Calu3 (cell line): ENCODE data around the gene FSHR. TPM values are rescaled to one million over a fixed set of nuclear protein-coding genes. Genes with fewer than 3 reads are reported as not detected.

Source experiments
- BruUV-seq: library from RNA; stranded (reverse); fragments of 400-500 nt; replicated peaks from 2 replicates; lab custom pipeline; 2021; lab: Mats Ljungman, UMichigan
- CTCF ChIA-PET: fragments of 300-600 bp; sonication (Branson Sonifier 250); formaldehyde crosslinking; loops from one replicate; lab custom pipeline; 2022; ENCODE audit warnings: antibody characterized with exemption; lab: Charles Lee
- DNase-seq: peaks from one replicate; pipeline ENCODE4 v3.0.0; 2022
- H3K27ac Mint-ChIP-seq: one replicate; pipeline ENCODE4 v1.8.0; 2022; ENCODE audit warnings: mixed read lengths; ENCODE audit not compliant: unreplicated experiment
- H3K27me3 Mint-ChIP-seq: one replicate; pipeline ENCODE4 v1.8.0; 2022; ENCODE audit warnings: mixed read lengths; ENCODE audit not compliant: unreplicated experiment
- H3K36me3 Mint-ChIP-seq: one replicate; pipeline ENCODE4 v1.8.0; 2022; ENCODE audit warnings: mild to moderate bottlenecking, moderate library complexity, mixed read lengths; ENCODE audit not compliant: insufficient read depth, unreplicated experiment
- H3K4me1 Mint-ChIP-seq: one replicate; pipeline ENCODE4 v1.8.0; 2022; ENCODE audit warnings: mild to moderate bottlenecking, low read depth, mixed read lengths; ENCODE audit not compliant: unreplicated experiment
- H3K4me3 Mint-ChIP-seq: one replicate; pipeline ENCODE4 v1.8.0; 2022; ENCODE audit warnings: mild to moderate bottlenecking, low read depth, moderate library complexity, mixed read lengths; ENCODE audit not compliant: unreplicated experiment
- H3K9me3 Mint-ChIP-seq: one replicate; pipeline ENCODE4 v1.8.0; 2022; ENCODE audit warnings: low read depth, mixed read lengths; ENCODE audit not compliant: unreplicated experiment
- intact Hi-C: fragments of 100-400 bp; cut with micrococcal nuclease; formaldehyde crosslinking; loops from one replicate; pipeline ENCODE4 v1.10.0; 2022; ENCODE audit not compliant: unreplicated experiment
- total RNA-seq: library from RNA; stranded (reverse); gene quantifications from 2 replicates; pipeline ENCODE4 v1.2.3, GENCODE V29; 2022
- TF ChIP-seq, protein P1 (sequence below): fragments of 200-600 bp; IDR thresholded peaks from one replicate; pipeline ENCODE4 v1.8.0; 2022; ENCODE audit warnings: antibody characterized with exemption; ENCODE audit not compliant: unreplicated experiment

FSHR gene
- total RNA-seq, 1 experiment from 2014 or later, result not detected

- TF ChIP-seq, protein P1, sequence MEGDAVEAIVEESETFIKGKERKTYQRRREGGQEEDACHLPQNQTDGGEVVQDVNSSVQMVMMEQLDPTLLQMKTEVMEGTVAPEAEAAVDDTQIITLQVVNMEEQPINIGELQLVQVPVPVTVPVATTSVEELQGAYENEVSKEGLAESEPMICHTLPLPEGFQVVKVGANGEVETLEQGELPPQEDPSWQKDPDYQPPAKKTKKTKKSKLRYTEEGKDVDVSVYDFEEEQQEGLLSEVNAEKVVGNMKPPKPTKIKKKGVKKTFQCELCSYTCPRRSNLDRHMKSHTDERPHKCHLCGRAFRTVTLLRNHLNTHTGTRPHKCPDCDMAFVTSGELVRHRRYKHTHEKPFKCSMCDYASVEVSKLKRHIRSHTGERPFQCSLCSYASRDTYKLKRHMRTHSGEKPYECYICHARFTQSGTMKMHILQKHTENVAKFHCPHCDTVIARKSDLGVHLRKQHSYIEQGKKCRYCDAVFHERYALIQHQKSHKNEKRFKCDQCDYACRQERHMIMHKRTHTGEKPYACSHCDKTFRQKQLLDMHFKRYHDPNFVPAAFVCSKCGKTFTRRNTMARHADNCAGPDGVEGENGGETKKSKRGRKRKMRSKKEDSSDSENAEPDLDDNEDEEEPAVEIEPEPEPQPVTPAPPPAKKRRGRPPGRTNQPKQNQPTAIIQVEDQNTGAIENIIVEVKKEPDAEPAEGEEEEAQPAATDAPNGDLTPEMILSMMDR, result no peak
- CTCF ChIA-PET, result no interaction called here
- Mint-ChIP-seq H3K4me1 (no peaks in the 10 kb centered on the region), H3K27ac (no peak overlapping the region), H3K9me3 (peaks cover 7% of the 10 kb centered on the region), H3K36me3 (no peaks in the 10 kb centered on the region), H3K27me3 (no peaks in the 10 kb centered on the region), H3K4me3 (no peak overlapping the region)
- no peak for DNase-seq
- no TSS peak for BruUV-seq
- intact Hi-C loops, result no loop called here
These were observed 7.8 kb upstream of the FSHR start for GRCh38 chr2:49162151-49162550.

DNA sequence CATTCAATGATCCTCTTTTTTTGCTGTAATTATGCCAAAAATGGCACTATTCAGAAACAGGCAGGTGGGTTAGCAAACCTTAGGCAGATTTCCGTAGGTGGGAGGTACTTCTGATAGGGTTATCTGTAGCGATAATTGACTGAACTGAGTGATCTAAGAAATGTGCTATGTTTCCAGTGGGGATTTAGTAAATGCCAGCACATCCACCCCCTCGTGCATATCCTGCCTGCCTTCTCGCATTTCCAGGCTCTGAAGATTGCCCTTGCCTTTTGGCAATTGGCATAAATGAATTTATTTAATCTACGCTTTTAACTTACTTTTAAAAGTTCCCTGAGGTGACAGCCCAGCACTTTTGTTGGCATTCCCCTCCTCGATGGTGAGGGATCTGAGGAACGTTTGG, 576 bp upstream of the FSHR start:
- Mint-ChIP-seq H3K27ac (no peak overlapping the region), H3K27me3 (no peaks in the 10 kb centered on the region), H3K4me1 (no peaks in the 10 kb centered on the region), H3K9me3 (peaks cover 16% of the 10 kb centered on the region), H3K36me3 (no peaks in the 10 kb centered on the region), H3K4me3 (no peak overlapping the region)
- TF ChIP-seq, protein P1, result no peak
- intact Hi-C loops, result no loop called here
- CTCF ChIA-PET, result no interaction called here
- BruUV-seq, result no TSS peak
- no peak for DNase-seq

- Mint-ChIP-seq H3K4me3 (no peak overlapping the region), H3K27me3 (no peaks in the 10 kb centered on the region), H3K36me3 (no peaks in the 10 kb centered on the region), H3K27ac (no peak overlapping the region), H3K9me3 (peaks cover 18% of the 10 kb centered on the region), H3K4me1 (no peaks in the 10 kb centered on the region)
- no TSS peak for BruUV-seq
- TF ChIP-seq, protein P1, result no peak
- intact Hi-C loops, result no loop called here
- no peak for DNase-seq
- CTCF ChIA-PET, result no interaction called here
These were observed 1.1 kb downstream of the FSHR start for GRCh38 chr2:49153252-49153651.

DNA sequence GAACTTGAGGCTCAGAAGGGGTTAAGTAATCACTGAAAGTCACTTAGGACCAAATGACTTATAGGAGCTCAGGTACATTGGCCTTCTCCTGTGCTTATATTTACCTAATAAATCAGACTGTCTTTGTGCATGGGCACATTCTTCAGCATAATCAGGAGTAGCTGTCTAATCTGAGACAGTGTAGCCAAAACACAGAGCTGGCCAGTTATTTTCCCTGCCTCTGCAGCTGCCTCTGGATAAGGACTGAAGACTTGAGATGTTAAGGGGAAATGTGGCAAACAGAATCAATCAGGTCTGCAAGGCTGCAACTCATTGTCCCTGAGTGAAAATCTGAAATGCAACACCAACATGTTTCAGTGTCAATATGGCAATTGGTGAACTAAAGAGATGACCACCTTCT, 1.5 kb downstream of the FSHR start:
- no peak overlapping the region for H3K27ac Mint-ChIP-seq
- no peak for DNase-seq
- H3K4me1 Mint-ChIP-seq, result no peaks in the 10 kb centered on the region
- H3K36me3 Mint-ChIP-seq, result no peaks in the 10 kb centered on the region
- intact Hi-C loops, result no loop called here
- BruUV-seq, result no TSS peak
- peaks cover 19% of the 10 kb centered on the region for H3K9me3 Mint-ChIP-seq
- TF ChIP-seq, protein P1, result no peak
- CTCF ChIA-PET, result no interaction called here
- no peaks in the 10 kb centered on the region for H3K27me3 Mint-ChIP-seq
- no peak overlapping the region for H3K4me3 Mint-ChIP-seq
